H9 (cell line): ENCODE results near the gene GNB4. TPM values are rescaled to one million over a fixed set of nuclear protein-coding genes. Genes with fewer than 3 reads are reported as not detected.

Experiments used
- DNase-seq: peaks from one replicate; pipeline ENCODE4 v3.0.0-alpha.2; 2017
- H2AFZ ChIP-seq: one replicate; pipeline ENCODE4 v1.6.1; 2013; ENCODE audit warnings: mild to moderate bottlenecking, low read length, control low read depth, moderate library complexity
- H2AK5ac ChIP-seq: 2 replicates; pipeline ENCODE4 v1.6.1; 2013; ENCODE audit warnings: low read length, control low read depth, mixed read lengths; ENCODE audit not compliant: insufficient read length
- H2BK120ac ChIP-seq: one replicate; pipeline ENCODE4 v1.6.1; 2013; ENCODE audit warnings: low read depth, mild to moderate bottlenecking, low read length, control low read depth, inconsistent platforms; ENCODE audit not compliant: poor library complexity, severe bottlenecking
- H2BK12ac ChIP-seq: 2 replicates; pipeline ENCODE4 v1.6.1; 2013; ENCODE audit warnings: low read length, control low read depth, mixed read lengths, low read depth; ENCODE audit not compliant: insufficient read length
- H2BK15ac ChIP-seq: 2 replicates; pipeline ENCODE4 v1.6.1; 2013; ENCODE audit warnings: low read depth, low read length, control low read depth
- H2BK20ac ChIP-seq: one replicate; pipeline ENCODE4 v1.6.1; 2013; ENCODE audit warnings: low read depth, mild to moderate bottlenecking, low read length, control low read depth, inconsistent platforms; ENCODE audit not compliant: poor library complexity, severe bottlenecking
- H2BK5ac ChIP-seq: 2 replicates; pipeline ENCODE4 v1.6.1; 2013; ENCODE audit warnings: low read length, control low read depth, mixed read lengths; ENCODE audit not compliant: insufficient read length
- H3K14ac ChIP-seq: 2 replicates; pipeline ENCODE4 v1.6.1; 2013; ENCODE audit warnings: low read length, control low read depth; ENCODE audit not compliant: insufficient read depth
- H3K18ac ChIP-seq: 2 replicates; pipeline ENCODE4 v1.6.1; 2013; ENCODE audit warnings: low read depth, mild to moderate bottlenecking, mixed read lengths, low read length, control low read depth; ENCODE audit not compliant: insufficient read length
- H3K23ac ChIP-seq: 2 replicates; pipeline ENCODE4 v1.6.1; 2013; ENCODE audit warnings: low read length, control low read depth, mixed read lengths, low read depth; ENCODE audit not compliant: insufficient read length
- H3K23me2 ChIP-seq: 2 replicates; pipeline ENCODE4 v1.6.1; 2013; ENCODE audit warnings: low read depth, mild to moderate bottlenecking, mixed read lengths, low read length, control low read depth; ENCODE audit not compliant: insufficient read length, poor library complexity, severe bottlenecking
- H3K27ac ChIP-seq: 2 replicates; pipeline ENCODE4 v1.5.1; 2013; ENCODE audit warnings: low read length, control low read depth, mixed read lengths, low read depth; ENCODE audit not compliant: insufficient read length
- H3K27me3 ChIP-seq: 2 replicates; pipeline ENCODE4 v1.6.1; 2013; ENCODE audit warnings: low read length, control low read depth, inconsistent platforms; ENCODE audit not compliant: insufficient read depth
- H3K4ac ChIP-seq: 2 replicates; pipeline ENCODE4 v1.6.1; 2013; ENCODE audit warnings: low read depth, mild to moderate bottlenecking, control low read depth, inconsistent platforms, low read length, moderate library complexity
- H3K4me1 ChIP-seq: 2 replicates; pipeline ENCODE4 v1.6.1; 2013; ENCODE audit warnings: low read length, control low read depth, inconsistent platforms; ENCODE audit not compliant: insufficient read depth
- H3K4me2 ChIP-seq: 2 replicates; pipeline ENCODE4 v1.6.1; 2013; ENCODE audit warnings: low read length, control low read depth, mixed read lengths; ENCODE audit not compliant: insufficient read length, insufficient read depth
- H3K56ac ChIP-seq: 2 replicates; pipeline ENCODE4 v1.6.1; 2013; ENCODE audit warnings: low read depth, mild to moderate bottlenecking, mixed read lengths, low read length, control low read depth; ENCODE audit not compliant: insufficient read length
- H3K79me1 ChIP-seq: 2 replicates; pipeline ENCODE4 v1.6.1; 2013; ENCODE audit warnings: low read depth, mild to moderate bottlenecking, moderate library complexity, low read length, control low read depth, inconsistent platforms; ENCODE audit not compliant: insufficient read depth, poor library complexity, severe bottlenecking
- H3K79me2 ChIP-seq: 2 replicates; pipeline ENCODE4 v1.6.1; 2013; ENCODE audit warnings: low read length, control low read depth, inconsistent platforms; ENCODE audit not compliant: insufficient read depth
- H3K9ac ChIP-seq: 2 replicates; pipeline ENCODE4 v1.6.1; 2013; ENCODE audit warnings: low read length, control low read depth, mixed read lengths; ENCODE audit not compliant: insufficient read length; ENCODE audit errors: extremely low read depth
- H3K9me3 ChIP-seq: one replicate; pipeline ENCODE4 v1.6.1; 2013; ENCODE audit warnings: low read depth, low read length, inconsistent platforms; ENCODE audit not compliant: control insufficient read depth
- H3T11ph ChIP-seq: one replicate; pipeline ENCODE4 v1.6.1; 2013; ENCODE audit warnings: mild to moderate bottlenecking, low read length, control low read depth, inconsistent platforms
- H4K20me1 ChIP-seq: one replicate; pipeline ENCODE4 v1.6.1; 2013; ENCODE audit not compliant: control insufficient read depth, insufficient read length, insufficient read depth
- H4K5ac ChIP-seq: 2 replicates; pipeline ENCODE4 v1.6.1; 2013; ENCODE audit warnings: low read depth, mild to moderate bottlenecking, mixed read lengths, low read length, control low read depth; ENCODE audit not compliant: insufficient read length
- H4K8ac ChIP-seq: replicated peaks from 2 replicates; pipeline ENCODE4 v1.6.1; 2013; ENCODE audit warnings: low read length, control low read depth, mixed read lengths, low read depth; ENCODE audit not compliant: insufficient read length
- H4K91ac ChIP-seq: 2 replicates; pipeline ENCODE4 v1.6.1; 2013; ENCODE audit warnings: low read depth, mild to moderate bottlenecking, moderate library complexity, mixed read lengths, low read length, control low read depth; ENCODE audit not compliant: insufficient read length
- H3K27ac Mint-ChIP-seq, 3 experiments: 2 replicates in 2 of 3; 3 replicates in 1 of 3; pipeline ENCODE4 v1.8.0; 2020 to 2021; ENCODE audit warnings: mixed read lengths in 3 of 3, mild to moderate bottlenecking in 1 of 3, moderate library complexity in 1 of 3
- H3K27me3 Mint-ChIP-seq: 2 replicates; pipeline ENCODE4 v1.8.0; 2021; ENCODE audit warnings: low read depth, mild to moderate bottlenecking, moderate library complexity, mixed read lengths
- H3K36me3 Mint-ChIP-seq, 3 experiments: 2 replicates in 2 of 3; 3 replicates in 1 of 3; pipeline ENCODE4 v1.8.0; 2020 to 2021; ENCODE audit warnings: low read depth in 3 of 3, mixed read lengths in 3 of 3; ENCODE audit not compliant: insufficient read depth in 1 of 3
- H3K4me1 Mint-ChIP-seq, 2 experiments: 2 replicates each; pipeline ENCODE4 v1.8.0; 2020; ENCODE audit warnings: mixed read lengths in 2 of 2
- H3K4me3 Mint-ChIP-seq, 2 experiments: 2 replicates in 1 of 2; 3 replicates in 1 of 2; pipeline ENCODE4 v1.8.0; 2020 to 2021; ENCODE audit warnings: mild to moderate bottlenecking in 2 of 2, mixed read lengths in 2 of 2, moderate library complexity in 1 of 2
- H3K9me3 Mint-ChIP-seq, 2 experiments: 2 replicates in 1 of 2; 3 replicates in 1 of 2; pipeline ENCODE4 v1.8.0; 2020; ENCODE audit warnings: mild to moderate bottlenecking in 2 of 2, mixed read lengths in 2 of 2, moderate library complexity in 1 of 2
- WGBS: extraction: QIAGEN DNeasy Blood & Tissue Kit; methylation state at CpG from one replicate; pipeline ENCODE4 v1.1.7; 2013; ENCODE audit warnings: missing lambda C conversion rate, low lambda C conversion rate, mixed read lengths; ENCODE audit not compliant: insufficient read length; ENCODE audit errors: extremely low coverage; 5-methylcytosine and 5-hydroxymethylcytosine counted together
- total RNA-seq: library from RNA; stranded (reverse); gene quantifications from 2 replicates; pipeline ENCODE4 v1.2.1, GENCODE V29; 2021
- TF ChIP-seq, protein P1 (sequence below): fragments of 200-600 bp; sonication (generic); conservative IDR thresholded peaks from 3 replicates; pipeline ENCODE4 v1.8.0; 2021; ENCODE audit warnings: antibody characterized with exemption, mild to moderate bottlenecking

Gene GNB4
- total RNA-seq, 1 experiment from 2014 or later = 25.0 TPM

DNA sequence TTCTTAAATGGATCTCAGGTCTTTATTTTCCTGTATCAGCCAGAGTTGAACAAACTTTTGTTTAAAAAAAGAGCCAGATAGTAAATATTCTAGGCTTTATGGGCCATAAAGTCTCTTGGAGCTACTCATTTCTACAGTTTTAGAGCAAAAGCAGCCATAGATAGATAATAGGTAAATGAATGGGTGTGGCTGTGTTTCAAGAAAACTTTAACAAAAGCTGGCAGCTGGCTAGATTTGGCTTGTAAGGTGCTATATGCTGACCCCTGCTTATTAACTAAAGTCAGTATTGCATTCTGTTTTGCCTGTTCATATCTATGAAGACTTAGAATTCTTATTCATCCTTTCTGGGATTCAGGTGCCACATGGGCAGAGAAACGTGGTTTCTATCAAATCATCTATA is 74.8 kb downstream of the GNB4 start:
- no peak overlapping the region for H4K91ac ChIP-seq
- H3K27me3 Mint-ChIP-seq = no peaks in the 10 kb centered on the region
- peaks cover 3 to 42% (median 38%) of the 10 kb centered on the region in 3 experiments; a peak in 6 of 7 replicates for H3K36me3 Mint-ChIP-seq

More for the DNA sequence above, 74.8 kb downstream of the GNB4 start:
- H4K8ac ChIP-seq = no peak overlapping the region
- no peak overlapping the region for H2BK15ac ChIP-seq
- H3K56ac ChIP-seq = no peak overlapping the region
- no peaks in the 10 kb centered on the region for H3K9me3 ChIP-seq
- H3K23ac ChIP-seq = no peak overlapping the region
- no peak overlapping the region for H3K27ac ChIP-seq
- no peaks in the 10 kb centered on the region for H3K79me2 ChIP-seq
- no peak overlapping the region for H3K4ac ChIP-seq
- H2AFZ ChIP-seq = no peak overlapping the region
- Mint-ChIP-seq H3K27ac (no peak overlapping the region), H3K9me3 (no peaks in the 10 kb centered on the region), H3K4me3 (no peak overlapping the region), H3K4me1 (no peaks in the 10 kb centered on the region)
- no peaks in the 10 kb centered on the region for H3K79me1 ChIP-seq
- H4K5ac ChIP-seq = no peak overlapping the region
- no peak overlapping the region for H2BK5ac ChIP-seq
- no peak overlapping the region for H3K18ac ChIP-seq
- no peak overlapping the region for H2BK20ac ChIP-seq
- H2AK5ac ChIP-seq = no peak overlapping the region
- H3K23me2 ChIP-seq = no peaks in the 10 kb centered on the region
- TF ChIP-seq, protein P1, sequence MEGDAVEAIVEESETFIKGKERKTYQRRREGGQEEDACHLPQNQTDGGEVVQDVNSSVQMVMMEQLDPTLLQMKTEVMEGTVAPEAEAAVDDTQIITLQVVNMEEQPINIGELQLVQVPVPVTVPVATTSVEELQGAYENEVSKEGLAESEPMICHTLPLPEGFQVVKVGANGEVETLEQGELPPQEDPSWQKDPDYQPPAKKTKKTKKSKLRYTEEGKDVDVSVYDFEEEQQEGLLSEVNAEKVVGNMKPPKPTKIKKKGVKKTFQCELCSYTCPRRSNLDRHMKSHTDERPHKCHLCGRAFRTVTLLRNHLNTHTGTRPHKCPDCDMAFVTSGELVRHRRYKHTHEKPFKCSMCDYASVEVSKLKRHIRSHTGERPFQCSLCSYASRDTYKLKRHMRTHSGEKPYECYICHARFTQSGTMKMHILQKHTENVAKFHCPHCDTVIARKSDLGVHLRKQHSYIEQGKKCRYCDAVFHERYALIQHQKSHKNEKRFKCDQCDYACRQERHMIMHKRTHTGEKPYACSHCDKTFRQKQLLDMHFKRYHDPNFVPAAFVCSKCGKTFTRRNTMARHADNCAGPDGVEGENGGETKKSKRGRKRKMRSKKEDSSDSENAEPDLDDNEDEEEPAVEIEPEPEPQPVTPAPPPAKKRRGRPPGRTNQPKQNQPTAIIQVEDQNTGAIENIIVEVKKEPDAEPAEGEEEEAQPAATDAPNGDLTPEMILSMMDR = no peak
- DNase-seq = no peak
- H3K27me3 ChIP-seq = no peaks in the 10 kb centered on the region
- no CpG with 5 or more reads among the region's 1 CpG for whole genome bisulfite sequencing
- H2BK120ac ChIP-seq = no peak overlapping the region
- H3K9ac ChIP-seq = no peak overlapping the region
- no peak overlapping the region for H3K14ac ChIP-seq
- H2BK12ac ChIP-seq = no peak overlapping the region
- H4K20me1 ChIP-seq = no peaks in the 10 kb centered on the region
- H3K4me1 ChIP-seq = no peaks in the 10 kb centered on the region
- H3K4me2 ChIP-seq = no peak overlapping the region
- no peak overlapping the region for H3T11ph ChIP-seq
